HG03571 (cell line): ENCODE data around the gene SLC12A8.

Experiments used
- ATAC-seq: cut with Tn5 transposase; IDR thresholded peaks from one replicate; pipeline ENCODE4 v1.9.1; 2021; ENCODE audit not compliant: unreplicated experiment

SLC12A8 gene

DNA sequence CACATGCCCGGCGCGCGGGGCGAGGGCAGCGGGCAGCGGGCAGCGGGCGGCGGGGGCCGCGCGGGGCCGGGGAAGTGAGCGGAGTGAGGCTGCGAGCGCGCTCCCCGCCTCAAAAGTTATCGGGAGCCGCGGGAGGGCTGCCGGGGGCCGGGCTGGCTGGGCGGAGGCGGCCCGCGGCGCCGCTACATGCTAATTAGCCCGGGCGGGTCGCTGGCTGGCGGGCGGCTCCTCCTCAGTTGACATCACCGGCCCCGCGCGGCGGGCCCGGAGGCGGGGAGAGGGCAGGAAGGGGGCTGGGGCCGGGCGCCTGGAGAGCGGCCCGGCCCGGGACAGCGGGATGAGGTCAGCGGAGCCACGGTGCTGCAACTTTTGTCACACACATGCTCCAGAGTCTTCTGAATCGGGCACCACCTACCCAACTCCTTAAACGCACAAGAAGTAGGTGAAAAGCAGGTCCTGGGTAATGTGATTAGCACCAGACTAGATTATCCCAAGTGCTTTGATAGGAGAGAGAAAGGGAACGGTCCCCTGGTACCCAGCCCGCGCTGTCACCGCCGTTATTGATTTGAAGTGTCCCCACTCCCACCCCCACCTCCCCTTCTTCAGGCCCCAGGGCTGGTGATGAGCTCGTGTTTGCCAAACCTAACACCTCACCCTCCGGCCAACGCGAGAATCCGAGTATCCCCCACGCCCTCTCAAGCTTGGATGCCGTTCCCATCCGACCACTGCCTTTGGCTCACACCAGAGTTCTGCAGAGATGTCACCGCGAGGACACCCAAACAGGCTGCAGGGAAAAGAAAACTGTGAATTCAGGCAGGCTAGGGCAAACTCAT, 156.4 kb downstream of the SLC12A8 start, which contains the start of gene HEG1:
HEG1 (minus strand) TSS at position 85 of the 833 bp plus-strand sequence. CDS start 107 bp downstream, outside the sequence.
- ATAC-seq: peak; percentile 63

- peak; percentile 30 for ATAC-seq
Measured at GRCh38 chr3:125055331-125055912, 157.1 kb downstream of the SLC12A8 start.

GRCh38 chr3:125054449-125055329, 157.9 kb downstream of the SLC12A8 start:
- no peak for ATAC-seq

GRCh38 chr3:125054062-125054448, 158.5 kb downstream of the SLC12A8 start:
- ATAC-seq: no peak

DNA sequence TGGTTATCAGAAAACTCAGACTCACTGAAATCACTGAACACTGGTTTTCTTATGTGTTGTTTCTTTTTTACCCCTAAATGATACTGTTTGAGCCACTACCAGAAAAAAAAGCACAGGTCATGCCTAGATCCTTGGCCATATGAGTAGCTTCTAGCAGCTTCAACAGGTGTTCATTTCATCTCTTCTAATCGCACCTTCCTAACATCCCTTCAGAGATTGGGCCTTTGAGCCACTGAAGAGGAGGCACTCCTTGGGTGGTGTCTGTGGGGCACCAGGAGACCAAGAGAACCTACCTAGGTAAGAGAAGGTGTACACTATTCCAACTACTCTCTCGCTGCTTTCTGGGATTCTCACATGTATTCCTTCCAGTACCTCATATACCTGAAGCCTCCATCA, 159.2 kb downstream of the SLC12A8 start:
- no peak for ATAC-seq

- ATAC-seq: no peak
Measured at GRCh38 chr3:125052624-125053303, 159.8 kb downstream of the SLC12A8 start.

DNA sequence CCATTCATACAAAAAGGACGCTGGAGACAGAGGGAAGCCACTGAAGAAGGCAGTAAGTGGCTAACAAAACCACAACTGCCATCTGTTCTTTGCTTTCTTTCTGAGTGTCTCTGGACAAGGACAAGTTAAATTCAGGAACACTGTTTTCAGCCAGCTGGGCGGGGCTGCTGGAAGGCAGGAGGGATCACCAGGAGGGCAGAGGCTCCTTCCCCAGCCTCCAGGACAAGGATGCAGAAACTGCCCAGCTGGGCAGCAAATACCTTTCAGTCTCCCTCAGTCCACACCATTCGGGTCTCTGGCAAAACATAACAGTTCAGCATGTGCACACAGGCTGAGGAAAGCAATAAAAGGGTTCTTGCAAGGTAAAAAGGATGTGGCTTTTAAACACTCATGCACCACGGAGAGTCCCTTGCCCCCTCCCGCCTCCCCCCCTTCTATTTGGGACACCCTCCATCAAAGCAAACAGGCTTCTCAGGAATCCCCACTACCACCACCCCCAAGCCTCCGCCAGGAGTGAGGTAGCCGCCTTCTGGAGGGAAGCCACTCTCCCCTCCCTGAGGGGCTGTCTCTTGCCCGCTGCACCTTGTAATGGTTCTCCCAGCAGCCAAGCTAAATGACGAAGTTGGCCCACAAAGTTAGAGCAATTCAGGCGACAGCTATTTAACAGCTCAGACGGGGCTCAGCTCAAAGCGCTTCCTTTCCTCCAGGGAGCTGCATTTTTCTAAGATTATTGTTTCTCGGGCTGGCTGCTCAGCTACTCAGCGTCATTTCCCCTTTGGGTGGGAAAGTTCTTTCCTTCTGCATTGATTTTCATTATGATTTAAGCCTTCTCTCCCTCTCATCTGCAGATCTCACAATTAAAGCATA, 160.6 kb downstream of the SLC12A8 start:
- no peak for ATAC-seq

DNA sequence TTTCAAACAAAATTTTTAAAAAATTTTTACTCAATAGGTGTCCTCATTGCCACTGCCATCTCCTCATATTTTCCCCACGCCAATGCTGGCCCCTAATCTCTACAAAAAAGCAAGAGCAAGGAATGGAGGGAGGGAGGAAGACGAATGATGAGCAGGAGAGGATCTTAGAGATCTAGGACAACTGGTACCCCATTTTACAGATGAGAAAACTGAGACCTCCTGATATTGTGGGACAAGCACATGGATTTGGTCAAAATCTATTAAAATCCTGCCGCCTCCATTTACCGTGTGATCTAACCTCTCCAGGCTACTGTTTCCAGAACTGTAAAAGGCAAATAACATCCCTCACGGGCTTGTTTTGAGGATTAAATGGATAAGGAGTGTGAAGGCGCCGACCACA, 161.3 kb downstream of the SLC12A8 start:
- ATAC-seq: no peak

GRCh38 chr3:125050488-125051090, 162.0 kb downstream of the SLC12A8 start:
- no peak for ATAC-seq

DNA sequence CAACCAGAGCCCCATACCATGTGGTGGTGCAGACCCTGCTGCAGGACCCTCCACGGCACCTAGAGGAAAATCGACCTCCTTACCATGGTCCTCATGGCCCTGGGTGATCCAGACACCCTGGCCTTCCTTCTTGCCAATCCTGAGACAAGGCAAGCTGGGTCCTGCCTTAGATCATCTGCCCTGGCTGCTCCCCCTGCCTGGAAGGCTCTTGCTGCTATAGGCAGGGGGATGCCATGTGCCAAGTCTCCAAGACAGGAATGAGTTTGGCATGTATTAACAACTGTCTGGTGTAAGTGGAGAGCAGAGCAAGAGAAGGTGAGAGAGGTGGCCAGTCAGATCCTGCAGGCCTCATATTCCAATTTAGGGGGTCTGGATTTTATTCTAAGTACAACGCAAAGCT, 164.3 kb downstream of the SLC12A8 start:
- no peak for ATAC-seq

DNA sequence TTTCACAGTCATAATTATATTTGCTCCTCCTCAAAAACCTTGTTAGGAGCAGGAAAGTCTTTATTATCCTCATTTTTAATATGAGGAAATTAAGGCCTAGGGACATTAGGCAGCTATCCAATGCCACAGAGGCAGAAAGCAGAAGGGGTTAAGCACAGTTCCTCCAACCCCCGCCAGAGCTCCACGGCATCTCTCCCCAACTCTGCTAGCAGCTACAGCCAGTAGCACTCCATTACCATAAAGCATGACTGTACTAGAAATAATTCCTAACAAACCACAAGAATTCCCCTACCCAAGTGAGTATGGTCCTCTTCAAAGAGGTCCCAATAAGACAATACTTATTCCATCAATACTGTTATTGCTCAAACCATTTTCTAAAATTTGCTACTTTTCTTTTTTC, 166.6 kb downstream of the SLC12A8 start:
- ATAC-seq: no peak

DNA sequence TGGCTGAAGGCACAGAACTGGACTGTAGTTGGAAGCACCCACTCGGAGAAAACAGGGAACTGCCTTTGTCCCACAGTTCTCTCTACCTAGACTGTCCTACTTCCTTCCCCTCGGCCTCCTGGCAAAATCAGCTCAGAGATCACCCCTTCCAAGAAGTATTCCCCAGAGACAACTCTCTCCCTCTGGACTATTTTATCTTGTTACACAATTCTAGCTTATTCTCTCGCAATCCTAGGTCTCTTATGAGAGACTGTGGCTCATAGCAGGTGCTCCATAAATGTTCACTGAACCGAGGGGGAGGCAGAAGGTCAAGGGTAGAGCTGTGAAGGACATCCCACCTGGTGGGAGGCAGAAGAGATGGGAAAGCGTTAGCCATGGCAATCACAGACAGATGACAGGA, 167.4 kb downstream of the SLC12A8 start:
- no peak for ATAC-seq

GRCh38 chr3:125043599-125044151, 168.9 kb downstream of the SLC12A8 start:
- ATAC-seq: no peak

GRCh38 chr3:125042725-125043406, 169.7 kb downstream of the SLC12A8 start:
- ATAC-seq: no peak

DNA sequence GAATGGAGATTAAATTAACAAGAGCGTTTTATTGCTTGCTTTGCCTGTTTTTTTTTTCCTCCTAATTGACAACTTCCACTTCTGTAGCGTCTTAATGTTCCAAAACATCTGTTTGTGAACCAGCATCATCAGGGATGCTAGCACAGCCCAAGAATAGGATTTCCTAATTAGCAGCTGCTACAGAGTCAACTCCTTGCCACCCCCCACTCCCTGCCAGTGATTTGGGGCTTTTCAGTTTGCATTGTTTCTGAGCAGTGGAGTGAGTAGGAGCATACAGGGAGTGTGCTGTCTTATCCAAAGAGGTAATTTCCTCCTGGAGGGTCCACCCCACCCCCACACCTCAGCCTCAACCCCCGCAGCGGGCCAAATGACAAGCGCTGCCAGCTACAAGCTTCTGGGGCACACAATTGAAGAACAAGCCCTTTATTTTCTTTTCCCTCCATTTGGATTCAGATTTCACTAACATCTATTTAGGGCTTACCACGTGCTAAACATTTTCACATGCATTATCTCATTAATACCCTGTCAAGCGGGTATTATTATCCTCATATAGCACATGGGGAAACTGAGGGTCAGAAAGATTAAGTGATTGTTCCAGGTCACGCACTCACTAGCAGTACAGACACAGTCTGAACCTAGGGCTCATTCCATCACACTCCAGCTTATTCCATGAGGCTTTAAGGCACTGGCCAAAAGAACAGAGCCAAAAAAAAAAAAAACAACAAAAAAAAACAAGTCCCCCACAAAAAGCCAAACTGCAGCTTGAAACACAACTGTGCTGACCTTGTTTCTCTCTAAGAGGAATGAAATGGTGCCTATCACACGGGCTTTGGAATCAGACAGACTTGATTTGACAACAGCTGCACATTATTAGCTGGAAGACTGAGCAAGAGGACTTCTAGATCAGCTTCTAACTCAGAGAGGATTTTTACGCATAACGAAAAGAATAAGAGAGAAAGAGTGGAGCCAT, 173.1 kb downstream of the SLC12A8 start:
- no peak for ATAC-seq

DNA sequence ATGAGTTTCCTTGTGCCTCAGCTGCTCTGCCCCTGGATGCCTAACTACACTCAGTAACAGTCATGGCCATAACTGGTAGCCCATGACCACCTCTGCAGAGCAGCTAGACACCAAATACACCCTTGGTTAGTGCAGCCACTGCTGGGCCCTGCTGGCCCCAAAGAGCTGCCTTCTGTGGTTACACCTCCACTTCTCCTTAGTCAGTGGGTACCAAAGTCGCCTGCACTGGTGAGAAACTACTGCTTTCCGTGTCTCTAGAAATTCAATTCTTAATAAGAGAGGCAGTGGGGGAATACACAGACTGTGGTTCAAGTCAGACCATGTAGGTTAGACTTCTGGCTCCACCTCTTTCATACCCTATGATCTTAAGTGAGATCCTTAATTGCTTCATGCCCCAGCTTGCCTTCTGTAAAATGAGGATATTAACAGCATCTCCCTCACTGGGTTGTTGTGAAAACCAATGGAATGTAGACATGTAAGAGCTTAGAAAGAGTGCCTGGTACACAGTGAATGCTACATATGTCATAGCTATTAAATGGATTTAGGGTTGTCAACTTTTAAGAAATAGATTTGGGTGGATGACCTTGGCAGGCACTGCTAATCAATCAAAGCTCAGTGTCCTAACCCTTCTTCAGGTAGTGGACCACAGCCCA, 174.9 kb downstream of the SLC12A8 start:
- ATAC-seq: no peak

- peak; percentile 53 for ATAC-seq
Measured at GRCh38 chr3:125035217-125035616, 177.3 kb downstream of the SLC12A8 start.
